ENCODE data around the gene SYTL5.

SYTL5 gene

DNA sequence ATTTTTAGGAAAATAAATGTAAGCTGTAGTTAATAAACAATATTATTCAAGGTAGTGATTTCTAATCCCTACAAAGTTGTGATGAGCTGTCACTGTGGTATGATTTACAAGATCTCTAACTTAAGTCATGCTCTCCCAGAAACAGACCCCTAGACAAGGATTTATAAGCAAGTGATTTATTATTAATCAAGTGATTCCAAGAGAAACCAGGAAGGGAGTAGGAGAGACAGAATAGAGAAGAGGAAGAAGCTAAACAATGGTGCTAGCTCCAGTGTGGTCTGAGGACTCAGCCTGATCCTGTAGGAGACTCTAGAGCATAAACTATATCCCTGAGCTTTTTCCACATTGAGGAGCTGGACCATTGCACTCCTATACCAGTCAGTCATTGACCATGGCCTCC, 73.1 kb downstream of the SYTL5 start:
- H3K4me1 ChIP-seq = no peaks in the 10 kb centered on the region
- no peaks in the 10 kb centered on the region for H3K36me3 ChIP-seq
- no peaks in the 10 kb centered on the region for H4K20me1 ChIP-seq
- H3K9ac ChIP-seq = no peak overlapping the region
- H3K9me3 ChIP-seq (replicated peaks in 1 of 11) = no peaks in the 10 kb centered on the region
- no peak overlapping the region for H3K4me2 ChIP-seq
- H3K27ac ChIP-seq = no peak overlapping the region
- TF ChIP-seq Cebpa-rat (IDR thresholded peaks at IDR 0.05) = no peak
- H3K27me3 ChIP-seq = no peaks in the 10 kb centered on the region; a peak in 2 of 22 replicates
- H3K4me3 ChIP-seq = no peak overlapping the region

DNA sequence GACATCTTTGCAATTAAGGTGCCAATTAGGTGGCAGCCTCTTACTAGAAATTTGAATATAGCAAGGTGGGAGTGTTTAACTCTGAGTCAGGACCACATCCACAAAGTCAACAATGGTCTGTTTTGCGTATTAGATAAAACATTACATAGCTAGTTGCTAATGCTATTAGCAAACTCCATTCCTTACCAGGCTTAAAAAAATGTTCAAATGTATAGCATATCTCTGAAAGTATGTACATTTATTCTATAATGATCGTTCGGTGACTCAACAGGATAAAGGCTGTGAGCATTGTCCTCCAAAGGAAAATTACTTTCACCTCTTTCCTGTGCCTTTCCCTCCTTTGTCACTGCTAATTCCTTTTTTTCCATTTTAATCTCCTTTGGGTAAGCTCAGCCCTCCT, 74.5 kb downstream of the SYTL5 start:
- Histone ChIP-seq H3K4me3 (no peak overlapping the region), H4K20me1 (no peaks in the 10 kb centered on the region), H3K4me1 (no peaks in the 10 kb centered on the region), H3K36me3 (no peaks in the 10 kb centered on the region), H3K9ac (no peak overlapping the region), H3K4me2 (no peak overlapping the region), H3K9me3 (replicated peaks in 1 of 11) (no peaks in the 10 kb centered on the region), H3K27ac (no peak overlapping the region), H3K27me3 (no peaks in the 10 kb centered on the region; a peak in 2 of 22 replicates)
- no peak for TF ChIP-seq Cebpa-rat (IDR thresholded peaks at IDR 0.05)

GRCh38 chrX:38081909-38082308, 75.6 kb downstream of the SYTL5 start:
- no peak for TF ChIP-seq Cebpa-rat (IDR thresholded peaks at IDR 0.05)
- H3K4me2 ChIP-seq = no peak overlapping the region
- no peaks in the 10 kb centered on the region; a peak in 2 of 22 replicates for H3K27me3 ChIP-seq
- no peak overlapping the region for H3K4me3 ChIP-seq
- no peak overlapping the region for H3K27ac ChIP-seq
- no peaks in the 10 kb centered on the region for H3K36me3 ChIP-seq
- H3K9me3 ChIP-seq (replicated peaks in 1 of 11) = no peaks in the 10 kb centered on the region
- H4K20me1 ChIP-seq = no peaks in the 10 kb centered on the region
- H3K4me1 ChIP-seq = no peaks in the 10 kb centered on the region
- H3K9ac ChIP-seq = no peak overlapping the region

DNA sequence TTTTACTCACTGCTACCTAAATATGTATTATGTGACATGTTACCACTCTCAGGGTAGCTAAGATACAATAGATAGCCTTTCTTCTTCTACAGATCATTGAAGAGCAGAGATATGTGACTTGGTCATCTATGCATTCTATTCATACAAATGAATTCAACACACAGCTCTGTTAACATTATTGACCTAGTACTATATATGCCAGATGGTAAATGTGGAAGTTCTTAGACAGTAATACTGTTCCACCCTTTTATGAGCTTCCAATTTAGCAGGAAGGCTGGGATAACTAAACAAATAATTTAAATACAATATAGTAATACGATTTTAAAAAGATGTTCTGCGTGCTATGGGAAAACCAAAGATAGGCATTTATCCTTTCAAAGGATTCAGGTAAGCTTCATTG, 76.0 kb downstream of the SYTL5 start:
- Histone ChIP-seq H3K36me3 (no peaks in the 10 kb centered on the region), H3K4me3 (no peak overlapping the region), H3K9ac (no peak overlapping the region), H4K20me1 (no peaks in the 10 kb centered on the region), H3K27me3 (no peaks in the 10 kb centered on the region; a peak in 2 of 22 replicates), H3K9me3 (replicated peaks in 1 of 11) (no peaks in the 10 kb centered on the region), H3K4me1 (no peaks in the 10 kb centered on the region), H3K27ac (no peak overlapping the region), H3K4me2 (no peak overlapping the region)
- TF ChIP-seq Cebpa-rat (IDR thresholded peaks at IDR 0.05) = no peak

DNA sequence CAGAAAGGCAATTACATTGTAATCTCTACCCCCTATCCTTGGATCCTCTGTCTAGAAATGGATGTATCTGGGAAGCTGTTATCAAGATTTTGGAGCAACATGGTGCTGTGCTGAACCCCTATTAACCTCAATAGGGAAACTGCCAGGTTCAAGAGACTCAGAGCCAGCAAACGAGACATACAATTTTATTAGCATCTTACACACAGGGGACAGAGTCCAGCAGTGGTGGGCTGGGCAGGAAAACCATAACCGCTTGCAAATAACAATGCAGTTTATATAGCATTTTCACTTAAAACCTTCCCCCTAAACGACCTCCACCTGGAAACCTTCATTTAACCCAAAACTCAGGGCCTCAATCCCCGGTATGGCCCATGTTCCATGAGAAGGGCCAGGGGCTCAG, 79.5 kb downstream of the SYTL5 start:
- no peaks in the 10 kb centered on the region for H3K4me1 ChIP-seq
- 0 out of 22 replicates have a peak, but pooled peaks cover 0 to 7% (median 0%) of the 10 kb centered on the region in 11 experiments for H3K9me3 ChIP-seq (replicated peaks in 1 of 11)
- no peak for TF ChIP-seq Cebpa-rat (IDR thresholded peaks at IDR 0.05)
- H3K9ac ChIP-seq = no peak overlapping the region
- no peaks in the 10 kb centered on the region for H3K36me3 ChIP-seq
- H3K27ac ChIP-seq = no peak overlapping the region
- no peaks in the 10 kb centered on the region for H4K20me1 ChIP-seq
- no peak overlapping the region for H3K4me3 ChIP-seq
- no peaks in the 10 kb centered on the region; a peak in 2 of 22 replicates for H3K27me3 ChIP-seq
- H3K4me2 ChIP-seq = no peak overlapping the region

DNA sequence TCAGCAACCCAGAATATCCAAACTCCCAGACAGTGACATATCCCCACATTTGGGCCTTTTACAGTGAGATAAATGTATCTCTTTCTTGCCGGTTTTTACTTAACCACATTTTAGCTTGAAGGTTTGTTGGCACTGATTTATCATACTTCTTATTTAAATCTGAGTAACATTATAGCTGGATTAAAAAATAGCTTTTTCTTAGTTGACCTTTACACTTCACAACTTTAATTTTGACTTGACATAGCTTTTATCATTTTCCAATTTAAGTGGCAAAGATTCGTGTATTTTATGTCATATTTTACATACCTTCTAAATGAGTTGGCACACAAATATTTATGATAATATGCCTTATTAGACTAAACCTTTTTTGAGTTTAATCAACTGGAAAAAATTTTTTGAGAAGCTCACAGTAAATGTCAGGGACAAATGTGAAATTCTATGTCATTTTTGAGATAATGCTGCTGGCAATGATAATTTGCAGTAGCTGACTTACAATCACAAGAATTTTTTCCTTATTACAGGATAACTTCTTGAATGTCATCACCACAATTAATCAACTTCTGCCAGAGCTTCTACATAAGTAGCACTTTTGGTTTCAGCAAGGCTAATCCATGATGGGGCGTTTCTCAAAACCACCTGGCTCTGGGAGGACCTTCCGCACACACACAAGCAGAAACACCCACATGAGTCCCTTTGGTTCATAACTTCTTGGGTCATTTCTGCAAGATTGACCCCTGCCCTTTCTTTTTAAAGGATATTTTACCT, 80.3 kb downstream of the SYTL5 start:
- Histone ChIP-seq H3K27ac (no peak overlapping the region), H3K4me1 (no peaks in the 10 kb centered on the region), H4K20me1 (no peaks in the 10 kb centered on the region), H3K9ac (no peak overlapping the region), H3K9me3 (replicated peaks in 1 of 11) (0 out of 22 replicates have a peak, but pooled peaks cover 0 to 7% (median 0%) of the 10 kb centered on the region in 11 experiments), H3K4me3 (no peak overlapping the region), H3K4me2 (no peak overlapping the region), H3K36me3 (no peaks in the 10 kb centered on the region), H3K27me3 (no peaks in the 10 kb centered on the region; a peak in 1 of 22 replicates)
- no peak for TF ChIP-seq Cebpa-rat (IDR thresholded peaks at IDR 0.05)

GRCh38 chrX:38087594-38087993, 81.2 kb downstream of the SYTL5 start:
- TF ChIP-seq Cebpa-rat (IDR thresholded peaks at IDR 0.05) = no peak
- H3K9ac ChIP-seq = no peak overlapping the region
- 0 out of 22 replicates have a peak, but pooled peaks cover 0 to 7% (median 0%) of the 10 kb centered on the region in 11 experiments for H3K9me3 ChIP-seq (replicated peaks in 1 of 11)
- H3K36me3 ChIP-seq = no peaks in the 10 kb centered on the region
- no peaks in the 10 kb centered on the region for H3K4me1 ChIP-seq
- H3K27ac ChIP-seq = no peak overlapping the region
- H4K20me1 ChIP-seq = no peaks in the 10 kb centered on the region
- H3K4me3 ChIP-seq = no peak overlapping the region
- H3K4me2 ChIP-seq = no peak overlapping the region
- H3K27me3 ChIP-seq = no peaks in the 10 kb centered on the region

- no peak overlapping the region for H3K9ac ChIP-seq
- no peak for TF ChIP-seq Cebpa-rat (IDR thresholded peaks at IDR 0.05)
Measured at GRCh38 chrX:38089173-38089982, 83.0 kb downstream of the SYTL5 start.

GRCh38 chrX:38095971-38096529, 89.7 kb downstream of the SYTL5 start:
- TF ChIP-seq Cebpa-rat (IDR thresholded peaks at IDR 0.05) = no peak
- Histone ChIP-seq H3K36me3 (no peaks in the 10 kb centered on the region), H4K20me1 (no peaks in the 10 kb centered on the region), H3K9me3 (replicated peaks in 1 of 11) (peaks cover 7 to 23% (median 17%) of the 10 kb centered on the region in 11 experiments), H3K4me3 (no peak overlapping the region), H3K4me1 (no peaks in the 10 kb centered on the region), H3K27ac (no peak overlapping the region), H3K27me3 (no peaks in the 10 kb centered on the region), H3K9ac (no peak overlapping the region), H3K4me2 (no peak overlapping the region)

More at GRCh38 chrX:38089173-38089982, 83.0 kb downstream of the SYTL5 start:
- no peak overlapping the region for H3K27ac ChIP-seq
- 0 out of 22 replicates have a peak, but pooled peaks cover 0 to 7% (median 0%) of the 10 kb centered on the region in 11 experiments for H3K9me3 ChIP-seq (replicated peaks in 1 of 11)
- no peaks in the 10 kb centered on the region for H3K4me1 ChIP-seq
- H3K27me3 ChIP-seq = no peaks in the 10 kb centered on the region
- H4K20me1 ChIP-seq = no peaks in the 10 kb centered on the region
- H3K4me2 ChIP-seq = no peak overlapping the region
- no peak overlapping the region for H3K4me3 ChIP-seq
- no peaks in the 10 kb centered on the region for H3K36me3 ChIP-seq

Measured in BLaER1 treated with 17β-estradiol and CSF1 and Interleukin-3, amounts not matched to agents 10 nM and 100 nM (cell line).